Stomach (tissue), 9 donors: ENCODE results near the gene TGOLN2. TPM values are rescaled to one million over a fixed set of nuclear protein-coding genes. Genes with fewer than 3 reads are reported as not detected.
"Not testable (repeated sequence)": the region's sequence is repeated elsewhere in the genome, so short reads cannot be mapped to it uniquely, and the experiment has no call there.

Experiments
- DNase-seq, 2 donors: peaks; one replicate each; pipeline versions ENCODE4 v3.0.0 to v3.0.0-alpha.2; 2013 to 2019
- H3K27ac ChIP-seq, 5 donors: fragments of 200-600 bp in 4 of 5; sonication (generic) in 4 of 5; one replicate each; pipeline ENCODE4 v1.5.1; 2013 to 2019; ENCODE audit warnings: mild to moderate bottlenecking in 1 of 5, moderate library complexity in 1 of 5
- H3K27me3 ChIP-seq, 3 donors: fragments of 200-600 bp; sonication (generic); one replicate each; pipeline ENCODE4 v1.5.1; 2017 to 2019; ENCODE audit warnings: mixed run types in 1 of 3
- H3K36me3 ChIP-seq, 4 donors: fragments of 200-600 bp; sonication (generic); 1 replicate in 3 of 4; 2 replicates in 1 of 4; pipeline ENCODE4 v1.5.1; 2016 to 2019
- H3K4me1 ChIP-seq, 4 donors: fragments of 200-600 bp; sonication (generic); one replicate each; pipeline ENCODE4 v1.5.1; 2016 to 2019
- H3K4me3 ChIP-seq, 4 donors: fragments of 200-600 bp; sonication (generic) in 3 of 4; one replicate each; pipeline ENCODE4 v1.5.1; 2016 to 2019; ENCODE audit warnings: mild to moderate bottlenecking in 1 of 4
- H3K9me3 ChIP-seq, 4 donors: fragments of 200-600 bp; sonication (generic); one replicate each; pipeline ENCODE4 v1.5.1; 2016 to 2019
- CTCF ChIP-seq, 7 experiments: fragments of 450-650 bp in 4 of 7; fragments of 200-600 bp in 3 of 7; sonication (generic) in 3 of 7; IDR thresholded peaks; one replicate each; pipeline ENCODE4 v1.5.1; 2016 to 2019; ENCODE audit warnings: antibody characterized with exemption in 7 of 7, control low read depth in 2 of 7, mild to moderate bottlenecking in 1 of 7
- EP300 ChIP-seq: sonication (generic); formaldehyde crosslinking; IDR thresholded peaks from one replicate; pipeline ENCODE4 v1.6.1; 2017; ENCODE audit warnings: antibody characterized with exemption
- POLR2A ChIP-seq, 4 donors: fragments of 450-650 bp; IDR thresholded peaks; one replicate each; pipeline ENCODE4 v1.6.1; 2016; ENCODE audit warnings: antibody characterized with exemption in 4 of 4, control low read depth in 2 of 4, mild to moderate bottlenecking in 1 of 4, moderate library complexity in 1 of 4
- POLR2AphosphoS5 ChIP-seq, 3 donors: sonication (generic); formaldehyde crosslinking; IDR thresholded peaks; one replicate each; pipeline ENCODE4 v1.6.1; 2016; ENCODE audit warnings: antibody characterized with exemption in 3 of 3
- WGBS, 5 donors: extraction: QIAGEN DNeasy Blood & Tissue Kit in 3 of 5; methylation state at CpG; one replicate each; pipeline versions ENCODE4 v1.1.5 to v1.1.7; 2013 to 2018; 5-methylcytosine and 5-hydroxymethylcytosine counted together
- intact Hi-C: fragments of 100-400 bp; cut with DNase I; formaldehyde crosslinking; loops from one replicate; pipeline ENCODE4 v1.15.1; 2023; ENCODE audit warnings: low total_unique reads
- polyA plus RNA-seq, 3 donors: library from polyadenylated mRNA; stranded (reverse); fragments of 200-250 nt; gene quantifications; one replicate each; pipeline ENCODE4 v1.2.3, GENCODE V29; 2013
- total RNA-seq, 5 donors: library from RNA; depleted of rRNA; stranded (reverse); fragments of >200 nt; gene quantifications; one replicate each; pipeline versions ENCODE4 v1.1.0 to v1.2.3, GENCODE V29; 2014 to 2016
- donor health status: healthy with polysubstance abuse.
- donor health status: Bipolar disorder and iron deficiency.
- donor health status: healthy.

Gene TGOLN2
- total and polyA plus RNA-seq, 8 donors: 10.8 to 232 (median 105) TPM

GRCh38 chr2:85342156-85342555, 14.4 kb upstream of the TGOLN2 start:
- Histone ChIP-seq H3K4me1 (peaks cover 0 to 8% (median 4%) of the 10 kb centered on the region in 4 donors), H3K4me3 (no peak overlapping the region), H3K9me3 (no peaks in the 10 kb centered on the region), H3K27ac (no peak overlapping the region), H3K27me3 (no peaks in the 10 kb centered on the region), H3K36me3 (peaks cover 32 to 60% (median 54%) of the 10 kb centered on the region in 4 donors)
- intact Hi-C loops: no loop called here
- no peak for DNase-seq
- TF ChIP-seq POLR2AphosphoS5 (IDR thresholded peaks at IDR 0.05) (no peak), CTCF (IDR thresholded peaks at IDR 0.05) (no peak), EP300 (no peak), POLR2A (IDR thresholded peaks at IDR 0.05) (no peak)
- WGBS, 5 donors: 72 to 90% (median 83%) methylated on average over 3 of the region's 3 CpGs

- Histone ChIP-seq H3K9me3 (no peaks in the 10 kb centered on the region), H3K27ac (no peak overlapping the region), H3K36me3 (peaks cover 29 to 53% (median 47%) of the 10 kb centered on the region in 4 donors), H3K4me3 (no peak overlapping the region), H3K27me3 (no peaks in the 10 kb centered on the region), H3K4me1 (peaks cover 0 to 8% (median 4%) of the 10 kb centered on the region in 4 donors)
- DNase-seq: no peak
- TF ChIP-seq EP300: no peak
- no peak for TF ChIP-seq CTCF (IDR thresholded peaks at IDR 0.05)
- no peak for TF ChIP-seq POLR2AphosphoS5 (IDR thresholded peaks at IDR 0.05)
- TF ChIP-seq POLR2A (IDR thresholded peaks at IDR 0.05): no peak
- 92 to 96% (median 94%) methylated on average over 24 to 30 of the region's 30 CpGs for WGBS, 5 donors
- intact Hi-C loops: no loop called here
These were observed 13.7 kb upstream of the TGOLN2 start for GRCh38 chr2:85341269-85342029.

GRCh38 chr2:85340034-85340892, 12.5 kb upstream of the TGOLN2 start:
- Histone ChIP-seq H3K27me3 (no peaks in the 10 kb centered on the region), H3K4me1 (peaks cover 0 to 8% (median 4%) of the 10 kb centered on the region in 4 donors), H3K4me3 (no peak overlapping the region), H3K36me3 (peaks cover 17 to 41% (median 35%) of the 10 kb centered on the region in 4 donors), H3K9me3 (no peaks in the 10 kb centered on the region), H3K27ac (no peak overlapping the region)
- TF ChIP-seq POLR2A (IDR thresholded peaks at IDR 0.05) (no peak), POLR2AphosphoS5 (IDR thresholded peaks at IDR 0.05) (no peak), EP300 (no peak), CTCF (IDR thresholded peaks at IDR 0.05) (no peak)
- intact Hi-C loops: no loop called here
- no peak for DNase-seq
- WGBS, 5 donors: 26 to 42% (median 28%) methylated on average over 13 of the region's 13 CpGs

GRCh38 chr2:85334928-85335327, 7.1 kb upstream of the TGOLN2 start:
- 39 to 72% (median 46%) methylated on average over 2 of the region's 2 CpGs for WGBS, 5 donors
- intact Hi-C loops: no loop called here
- no peak overlapping the region for H3K4me3 ChIP-seq
- no peak overlapping the region for H3K27ac ChIP-seq
- no peaks in the 10 kb centered on the region for H3K36me3 ChIP-seq
- no peaks in the 10 kb centered on the region for H3K9me3 ChIP-seq
- no peaks in the 10 kb centered on the region for H3K27me3 ChIP-seq
- peaks cover 0 to under 1% (median under 1%) of the 10 kb centered on the region in 4 donors for H3K4me1 ChIP-seq
- TF ChIP-seq CTCF (IDR thresholded peaks at IDR 0.05): no peak
- no peak for TF ChIP-seq POLR2AphosphoS5 (IDR thresholded peaks at IDR 0.05)
- no peak for TF ChIP-seq POLR2A (IDR thresholded peaks at IDR 0.05)
- no peak for TF ChIP-seq EP300
- no peak for DNase-seq

GRCh38 chr2:85333877-85334276, 6.1 kb upstream of the TGOLN2 start:
- intact Hi-C loops, H3K4me3 ChIP-seq, DNase-seq, H3K4me1 ChIP-seq, H3K27me3 ChIP-seq, H3K27ac ChIP-seq, H3K36me3 ChIP-seq, H3K9me3 ChIP-seq: not testable (repeated sequence)
- WGBS, 5 donors: 94 to 97% (median 95%) methylated on average over 3 to 4 of the region's 4 CpGs
